ENCODE data around the gene CEP43.

CEP43 gene

GRCh38 chr6:167027772-167028171, 28.6 kb downstream of the CEP43 start:
- TF ChIP-seq CTCF (IDR thresholded peaks at IDR 0.05; ENCODE audit: low read length, missing control alignments): no peak
- DNase-seq (ENCODE audit: low read depth): no peak
- H3K4me3 ChIP-seq (replicated peaks; ENCODE audit: low read depth, low read length): no peak overlapping the region

GRCh38 chr6:167030222-167031072, 31.2 kb downstream of the CEP43 start:
- no peak for TF ChIP-seq CTCF (IDR thresholded peaks at IDR 0.05; ENCODE audit: low read length, missing control alignments)
- no peak for DNase-seq (ENCODE audit: low read depth)
- H3K4me3 ChIP-seq (replicated peaks; ENCODE audit: low read depth, low read length): no peak overlapping the region

- TF ChIP-seq CTCF (IDR thresholded peaks at IDR 0.05; ENCODE audit: low read length, missing control alignments): no peak
- peak; percentile 7 for DNase-seq (ENCODE audit: low read depth)
- H3K4me3 ChIP-seq (replicated peaks; ENCODE audit: low read depth, low read length): no peak overlapping the region
Measured at GRCh38 chr6:167031082-167031709, 32.0 kb downstream of the CEP43 start.

GRCh38 chr6:167034056-167034455, 34.9 kb downstream of the CEP43 start:
- DNase-seq (ENCODE audit: low read depth): no peak
- no peak overlapping the region for H3K4me3 ChIP-seq (replicated peaks; ENCODE audit: low read depth, low read length)
- no peak for TF ChIP-seq CTCF (IDR thresholded peaks at IDR 0.05; ENCODE audit: low read length, missing control alignments)

- H3K4me3 ChIP-seq (replicated peaks; ENCODE audit: low read depth, low read length): no peak overlapping the region
- no peak for TF ChIP-seq CTCF (IDR thresholded peaks at IDR 0.05; ENCODE audit: low read length, missing control alignments)
- DNase-seq (ENCODE audit: low read depth): no peak
Measured at GRCh38 chr6:167037762-167038161, 38.6 kb downstream of the CEP43 start.

- no peak for DNase-seq (ENCODE audit: low read depth)
- TF ChIP-seq CTCF (IDR thresholded peaks at IDR 0.05; ENCODE audit: low read length, missing control alignments): no peak
- H3K4me3 ChIP-seq (replicated peaks; ENCODE audit: low read depth, low read length): no peak overlapping the region
Measured at GRCh38 chr6:167044696-167045095, 45.5 kb downstream of the CEP43 start.
